HG03280 (cell line): Measurements from ENCODE around the gene CCDC18.
"Not testable (repeated sequence)": the region's sequence is repeated elsewhere in the genome, so short reads cannot be mapped to it uniquely, and the experiment has no call there.

Experiments
- ATAC-seq: cut with Tn5 transposase; IDR thresholded peaks from one replicate; pipeline ENCODE4 v1.9.1; 2021; ENCODE audit warnings: mild to moderate bottlenecking, moderate library complexity; ENCODE audit not compliant: unreplicated experiment

The CCDC18 gene, protein sequence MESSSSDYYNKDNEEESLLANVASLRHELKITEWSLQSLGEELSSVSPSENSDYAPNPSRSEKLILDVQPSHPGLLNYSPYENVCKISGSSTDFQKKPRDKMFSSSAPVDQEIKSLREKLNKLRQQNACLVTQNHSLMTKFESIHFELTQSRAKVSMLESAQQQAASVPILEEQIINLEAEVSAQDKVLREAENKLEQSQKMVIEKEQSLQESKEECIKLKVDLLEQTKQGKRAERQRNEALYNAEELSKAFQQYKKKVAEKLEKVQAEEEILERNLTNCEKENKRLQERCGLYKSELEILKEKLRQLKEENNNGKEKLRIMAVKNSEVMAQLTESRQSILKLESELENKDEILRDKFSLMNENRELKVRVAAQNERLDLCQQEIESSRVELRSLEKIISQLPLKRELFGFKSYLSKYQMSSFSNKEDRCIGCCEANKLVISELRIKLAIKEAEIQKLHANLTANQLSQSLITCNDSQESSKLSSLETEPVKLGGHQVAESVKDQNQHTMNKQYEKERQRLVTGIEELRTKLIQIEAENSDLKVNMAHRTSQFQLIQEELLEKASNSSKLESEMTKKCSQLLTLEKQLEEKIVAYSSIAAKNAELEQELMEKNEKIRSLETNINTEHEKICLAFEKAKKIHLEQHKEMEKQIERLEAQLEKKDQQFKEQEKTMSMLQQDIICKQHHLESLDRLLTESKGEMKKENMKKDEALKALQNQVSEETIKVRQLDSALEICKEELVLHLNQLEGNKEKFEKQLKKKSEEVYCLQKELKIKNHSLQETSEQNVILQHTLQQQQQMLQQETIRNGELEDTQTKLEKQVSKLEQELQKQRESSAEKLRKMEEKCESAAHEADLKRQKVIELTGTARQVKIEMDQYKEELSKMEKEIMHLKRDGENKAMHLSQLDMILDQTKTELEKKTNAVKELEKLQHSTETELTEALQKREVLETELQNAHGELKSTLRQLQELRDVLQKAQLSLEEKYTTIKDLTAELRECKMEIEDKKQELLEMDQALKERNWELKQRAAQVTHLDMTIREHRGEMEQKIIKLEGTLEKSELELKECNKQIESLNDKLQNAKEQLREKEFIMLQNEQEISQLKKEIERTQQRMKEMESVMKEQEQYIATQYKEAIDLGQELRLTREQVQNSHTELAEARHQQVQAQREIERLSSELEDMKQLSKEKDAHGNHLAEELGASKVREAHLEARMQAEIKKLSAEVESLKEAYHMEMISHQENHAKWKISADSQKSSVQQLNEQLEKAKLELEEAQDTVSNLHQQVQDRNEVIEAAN (N-terminal part only)

DNA sequence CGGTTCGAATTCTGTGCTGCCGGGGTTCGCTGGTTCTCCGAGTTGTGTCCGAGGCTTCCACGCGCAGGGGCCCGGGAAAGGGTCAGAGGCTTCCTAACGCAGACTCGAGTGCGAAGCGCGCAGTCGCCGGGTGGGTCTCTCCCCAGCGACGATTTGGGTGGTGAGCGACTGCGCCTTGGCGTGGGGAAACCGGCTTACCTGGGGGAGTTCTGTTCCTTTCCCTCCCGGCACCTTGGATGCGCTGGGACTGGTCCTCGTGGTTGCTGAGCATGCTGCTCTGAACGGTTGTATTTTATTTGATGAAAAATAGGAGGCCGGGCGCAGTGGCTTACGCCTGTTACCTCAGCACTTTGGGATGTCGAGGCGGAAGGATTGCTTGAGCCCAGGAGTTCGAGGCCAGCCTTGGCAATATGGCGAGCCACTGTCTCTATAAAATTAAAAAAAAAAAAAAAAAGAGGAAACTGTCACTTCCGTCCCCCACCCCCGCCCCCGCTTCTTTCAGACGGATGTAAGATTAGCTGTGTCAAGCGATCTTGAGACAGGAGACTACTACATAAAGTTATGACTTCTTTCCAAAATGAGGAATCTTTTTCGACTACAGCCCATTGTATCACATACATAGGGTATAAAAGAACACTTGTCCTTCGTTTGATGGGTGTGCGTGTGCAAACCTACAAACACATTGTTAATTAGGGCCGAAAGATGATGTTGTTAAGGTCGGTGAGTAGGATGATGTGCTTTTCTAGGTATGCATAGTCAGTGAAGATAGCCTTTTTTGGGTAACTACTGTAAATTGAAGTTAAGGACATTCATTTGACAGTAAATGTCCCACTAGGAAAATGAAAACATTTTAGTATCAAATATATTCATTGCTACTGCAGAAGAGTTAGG, at the start of gene CCDC18:
TSS of gene CCDC18 (plus strand) at position 2 of the 891 bp plus-strand sequence. CDS start 2,638 bp downstream, outside the sequence.
- peak; percentile 6 for ATAC-seq

DNA sequence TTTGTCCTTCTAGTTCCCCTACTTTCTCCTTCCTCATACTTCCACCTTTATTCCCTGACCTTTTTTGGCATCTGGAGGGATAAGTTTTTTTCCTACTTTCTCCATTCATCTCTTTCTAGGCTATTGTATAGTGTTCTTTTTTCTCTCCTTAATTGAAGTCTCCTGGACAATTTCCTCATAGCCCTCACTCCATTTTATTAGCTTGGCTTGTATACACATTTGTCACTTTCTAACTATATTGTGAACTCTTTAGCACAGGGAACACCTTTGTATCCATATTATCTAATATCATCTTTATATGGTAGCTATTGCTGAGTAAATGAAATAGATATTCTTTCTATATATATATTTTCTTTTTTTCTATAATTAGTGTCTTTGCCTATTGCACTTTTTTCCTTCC, 47.9 kb upstream of the CCDC18 start:
- ATAC-seq = no peak

DNA sequence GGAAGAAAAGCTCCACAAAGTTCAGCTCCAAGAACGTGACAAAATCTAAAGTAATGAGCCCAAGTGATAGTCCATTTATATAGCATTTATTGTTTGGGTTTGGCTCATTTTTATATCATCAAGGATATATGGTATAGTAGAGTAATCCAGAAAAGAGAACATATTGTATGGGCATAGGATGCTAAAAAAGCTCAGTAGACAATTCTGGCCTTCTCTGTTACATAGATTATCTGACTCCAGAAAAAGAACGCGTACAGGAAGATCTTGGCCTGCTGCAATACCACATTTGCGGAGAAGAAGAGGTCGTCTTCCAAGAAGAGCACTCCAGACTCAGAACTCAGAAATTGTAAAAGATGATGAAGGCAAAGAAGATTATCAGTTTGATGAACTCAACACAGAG, 44.1 kb upstream of the CCDC18 start:
- no peak for ATAC-seq

DNA sequence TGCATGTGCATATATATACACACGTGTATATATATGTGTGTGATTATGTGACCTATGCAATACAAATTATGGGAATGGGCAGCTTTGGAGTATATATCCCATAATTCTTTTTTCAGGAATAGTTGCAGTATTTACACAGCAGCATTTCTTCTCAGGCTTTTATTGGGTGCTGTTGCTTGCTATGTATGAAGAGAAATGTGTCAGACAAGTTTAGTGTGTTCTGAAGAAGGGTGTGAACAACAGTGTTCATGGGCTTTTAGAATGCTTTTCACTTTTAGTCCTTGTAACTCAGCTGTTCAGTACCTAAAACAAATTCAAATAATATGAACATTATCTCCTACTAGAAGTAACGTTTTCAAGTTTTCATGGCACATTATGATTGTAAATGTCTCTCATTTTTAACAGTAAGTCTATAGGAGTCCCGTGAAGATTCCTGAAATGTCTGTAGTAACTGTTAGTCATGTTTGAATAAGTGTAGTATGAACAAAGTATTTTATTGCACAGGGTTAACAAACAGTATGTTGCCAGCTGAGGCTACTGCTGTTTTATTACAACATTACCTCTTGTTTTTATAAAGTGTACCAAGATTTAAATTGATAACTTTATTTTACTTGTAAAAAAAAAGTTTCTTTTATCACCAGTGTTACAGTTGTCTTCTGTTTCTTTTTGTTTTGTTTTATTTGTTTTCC, 42.8 kb upstream of the CCDC18 start:
- no peak for ATAC-seq

DNA sequence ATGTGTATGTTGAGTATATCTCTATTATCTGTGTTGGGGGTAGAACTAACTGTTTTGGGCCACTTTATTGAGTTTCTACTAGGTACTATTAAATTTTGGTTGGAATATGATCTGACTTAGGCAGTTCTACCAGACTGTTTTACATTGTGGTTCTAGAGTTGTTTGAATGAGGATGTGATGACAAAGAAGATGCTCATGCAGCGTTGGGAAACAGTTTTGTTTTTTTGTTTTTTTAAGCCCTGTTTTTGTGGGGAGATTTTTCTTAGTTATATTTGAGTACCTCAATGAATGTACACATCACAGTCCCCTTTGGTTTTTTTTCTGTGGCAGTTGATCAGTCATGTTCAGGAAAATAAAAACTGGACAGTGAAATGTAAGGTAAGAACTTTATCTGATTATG, 40.4 kb upstream of the CCDC18 start:
- ATAC-seq = no peak

DNA sequence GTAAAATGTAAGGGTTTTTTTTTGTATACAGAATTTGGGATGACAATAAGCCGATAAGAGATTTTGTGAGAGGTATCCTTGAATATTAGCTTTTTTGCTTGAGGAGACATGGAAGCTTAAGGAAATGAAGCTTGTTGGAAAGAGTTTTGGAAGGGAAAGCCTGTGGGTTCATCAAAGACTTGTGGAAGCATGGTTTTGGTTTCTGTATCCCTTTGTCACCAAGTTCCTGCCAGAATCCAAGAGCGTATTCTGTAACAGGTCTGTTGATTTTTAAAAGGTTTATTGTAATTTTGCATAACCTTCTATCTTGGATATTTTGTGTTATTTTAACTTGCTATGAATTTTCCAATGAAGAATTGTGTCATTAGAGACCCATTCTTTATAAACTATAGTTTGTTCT, 38.4 kb upstream of the CCDC18 start:
- ATAC-seq = no peak

DNA sequence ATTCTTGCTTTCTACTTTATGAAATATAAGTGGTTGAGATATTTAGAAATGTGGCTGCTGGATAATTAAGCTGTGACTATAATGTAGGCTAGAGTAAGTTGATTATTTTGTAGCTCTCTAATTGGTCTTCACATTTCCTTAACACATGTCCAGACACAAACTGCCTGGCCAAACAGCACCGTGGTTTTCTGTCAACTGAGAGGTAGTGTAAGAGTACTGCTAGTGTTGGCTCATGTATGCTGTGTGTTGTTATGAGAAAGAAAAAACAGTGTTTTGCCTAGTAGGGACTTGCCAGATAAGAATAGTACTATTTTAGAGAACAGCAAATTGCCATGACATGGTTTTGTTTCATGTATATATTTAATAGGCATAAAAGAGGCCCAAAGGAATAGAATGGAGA, 37.4 kb upstream of the CCDC18 start:
- ATAC-seq = no peak

DNA sequence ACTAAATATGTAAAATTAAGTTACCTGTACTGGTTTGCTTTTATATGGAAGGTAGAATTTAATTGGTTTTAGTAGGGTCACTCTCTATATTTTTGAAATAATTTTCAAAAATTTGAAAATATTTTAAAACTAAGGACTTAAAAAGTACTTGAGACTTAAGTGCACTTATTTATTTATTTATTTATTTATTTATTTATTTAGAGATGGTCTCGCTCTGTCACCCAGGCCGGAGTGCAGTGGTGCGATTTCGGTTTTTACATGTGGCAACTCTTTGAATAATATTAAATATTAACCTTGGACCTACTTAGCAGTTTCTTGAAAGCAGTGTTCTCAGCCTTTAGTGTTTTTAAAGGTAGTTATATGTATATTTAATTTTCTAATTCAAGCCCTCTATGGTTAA, 36.8 kb upstream of the CCDC18 start:
- ATAC-seq = no peak

DNA sequence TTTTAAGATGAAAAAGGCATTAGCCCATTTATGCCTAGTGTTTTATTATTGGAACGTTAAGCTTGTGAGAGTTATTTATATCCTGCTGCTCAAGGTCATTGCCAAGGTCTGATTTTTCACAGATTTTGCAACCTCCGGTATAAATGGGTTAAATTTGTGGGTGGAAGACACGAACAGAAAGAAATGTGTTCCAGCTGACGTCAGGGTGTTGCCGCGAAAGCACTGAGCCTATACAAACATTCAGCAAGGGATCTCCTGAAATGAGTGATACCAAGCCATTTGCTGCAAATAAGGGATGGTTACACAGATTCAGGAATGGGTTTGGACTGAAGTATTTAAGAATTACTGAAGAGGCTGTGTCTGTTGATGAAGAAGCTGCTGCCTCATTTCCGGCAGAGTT, 32.5 kb upstream of the CCDC18 start:
- no peak for ATAC-seq

DNA sequence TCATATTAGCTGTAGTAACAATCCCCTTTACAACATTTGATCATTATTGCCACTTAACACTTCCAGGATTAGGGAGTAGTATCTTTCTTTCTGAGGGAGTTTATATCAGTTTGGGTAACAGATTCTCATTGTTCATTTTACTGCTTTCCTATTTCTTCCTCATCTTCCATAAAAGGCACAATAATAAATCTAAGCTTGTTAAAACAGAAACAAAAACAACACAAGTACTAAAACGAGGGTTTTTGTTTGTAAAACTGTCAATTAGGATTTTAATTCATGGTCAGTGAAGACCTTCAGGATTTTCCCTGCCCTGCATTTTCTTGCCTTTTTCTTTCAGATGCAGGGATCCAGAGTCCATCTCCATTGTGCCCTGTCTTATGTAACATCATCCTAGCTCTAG, 29.8 kb upstream of the CCDC18 start:
- ATAC-seq = no peak

DNA sequence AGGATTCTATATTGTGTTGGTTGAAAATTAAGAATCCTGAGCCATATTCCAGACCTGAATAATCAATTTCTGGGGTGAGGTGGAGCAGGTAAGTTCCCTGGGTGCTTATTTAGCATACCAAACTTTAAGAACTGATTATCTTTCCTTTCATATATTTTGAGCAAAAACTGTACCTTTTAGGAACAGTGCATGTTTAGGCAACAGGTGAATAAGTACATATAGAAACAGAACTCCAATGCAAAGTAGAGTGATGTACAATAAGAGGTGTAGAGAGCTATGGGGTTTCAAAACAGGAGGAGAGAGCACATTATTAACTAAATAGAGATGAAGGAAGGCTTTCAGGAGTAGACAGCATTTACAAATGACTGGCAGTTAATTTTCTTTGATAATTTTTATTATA, 29.1 kb upstream of the CCDC18 start:
- ATAC-seq = no peak

DNA sequence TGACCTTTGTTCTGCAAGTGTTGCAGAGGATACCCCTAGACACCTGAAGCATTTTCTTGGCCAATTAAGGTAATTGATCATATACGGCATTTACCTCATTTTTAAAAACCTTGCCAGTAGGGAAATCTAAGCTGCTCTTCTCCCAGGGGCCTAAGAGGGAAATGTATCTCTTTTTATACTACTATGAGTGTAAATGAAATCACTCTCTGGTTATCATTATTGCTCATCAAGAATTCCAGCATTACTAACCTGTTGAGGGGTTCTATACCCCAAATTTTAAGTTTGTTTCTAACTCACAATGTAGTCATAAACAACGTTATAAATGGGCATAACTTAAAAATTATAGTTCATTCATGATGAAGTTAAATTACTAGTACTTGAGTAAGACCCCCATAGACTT, 27.7 kb upstream of the CCDC18 start:
- no peak for ATAC-seq

DNA sequence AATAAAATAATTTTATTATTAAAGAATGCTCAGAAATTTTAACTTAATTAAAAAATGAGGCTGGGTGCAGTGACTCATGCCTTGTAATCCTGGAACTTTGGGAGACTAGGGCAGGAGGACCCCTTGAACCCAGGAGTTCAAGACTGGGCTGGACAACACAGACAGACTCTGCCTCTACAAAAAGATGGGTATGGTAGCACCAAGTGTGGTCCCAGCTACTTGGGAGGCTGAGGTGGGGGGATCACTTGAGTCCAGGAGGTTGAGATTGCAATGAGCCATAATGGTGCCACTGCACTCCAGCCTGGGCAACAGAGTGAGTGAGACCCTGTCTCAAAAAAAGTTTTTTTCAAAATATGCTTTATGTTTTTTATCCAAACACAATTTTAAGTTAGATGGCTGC, 25.6 kb upstream of the CCDC18 start:
- ATAC-seq = no peak

DNA sequence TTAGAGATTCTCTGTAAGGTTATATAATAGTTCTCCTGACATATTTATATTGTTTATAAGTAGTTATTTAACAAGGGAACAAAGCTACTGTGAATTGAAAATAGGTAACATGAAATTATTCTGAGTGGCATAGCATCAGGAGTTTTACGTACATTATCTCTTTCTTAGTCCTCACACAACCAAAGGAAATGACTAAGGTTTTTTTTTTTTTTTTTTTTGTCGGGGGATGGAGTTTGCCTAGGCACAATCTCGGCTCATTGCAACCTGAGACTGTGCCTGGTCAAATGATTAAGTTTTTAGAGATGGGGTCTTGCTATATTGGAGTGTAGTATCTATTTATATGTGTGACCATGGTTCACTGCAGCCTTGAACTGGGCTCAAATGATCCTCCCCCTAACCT, 25.2 kb upstream of the CCDC18 start:
- ATAC-seq = no peak

DNA sequence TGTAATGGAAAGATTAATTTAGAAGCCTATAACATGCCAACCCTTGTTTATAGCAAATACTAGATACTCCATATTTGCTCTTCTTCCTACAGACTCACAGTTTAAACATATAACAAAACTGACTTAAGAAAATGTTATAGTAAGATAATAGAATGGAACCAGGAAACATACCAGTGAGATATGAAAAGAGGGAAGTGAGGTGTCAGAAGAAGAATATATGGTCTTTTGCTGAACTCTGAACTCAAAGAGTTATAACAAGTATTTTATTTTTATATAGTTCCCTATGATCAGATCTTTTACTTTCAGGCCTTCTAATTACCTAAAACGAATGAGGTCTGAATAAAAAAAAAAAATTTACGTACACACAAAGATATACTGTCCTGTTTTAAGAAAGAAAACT, 21.2 kb upstream of the CCDC18 start:
- ATAC-seq = no peak

DNA sequence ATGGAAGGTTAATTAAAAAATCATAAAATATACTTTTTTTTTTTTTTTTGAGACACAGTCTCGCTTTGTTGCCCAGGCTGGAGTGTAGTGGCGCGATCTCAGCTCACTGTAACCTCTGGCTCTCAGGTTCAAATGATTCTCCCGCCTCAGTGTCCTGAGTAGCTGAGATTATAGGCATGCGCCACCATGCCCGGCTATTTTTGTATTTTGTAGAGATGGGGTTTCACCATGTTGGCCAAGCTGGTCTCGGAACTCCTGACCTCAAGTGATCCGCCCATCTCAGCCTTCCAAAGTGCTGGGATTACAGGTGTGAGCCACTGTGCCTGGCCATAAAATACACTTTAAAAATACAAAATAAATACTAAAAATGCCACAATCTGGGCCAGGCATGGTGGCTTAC, 17.2 kb upstream of the CCDC18 start:
- ATAC-seq = not testable (repeated sequence)

DNA sequence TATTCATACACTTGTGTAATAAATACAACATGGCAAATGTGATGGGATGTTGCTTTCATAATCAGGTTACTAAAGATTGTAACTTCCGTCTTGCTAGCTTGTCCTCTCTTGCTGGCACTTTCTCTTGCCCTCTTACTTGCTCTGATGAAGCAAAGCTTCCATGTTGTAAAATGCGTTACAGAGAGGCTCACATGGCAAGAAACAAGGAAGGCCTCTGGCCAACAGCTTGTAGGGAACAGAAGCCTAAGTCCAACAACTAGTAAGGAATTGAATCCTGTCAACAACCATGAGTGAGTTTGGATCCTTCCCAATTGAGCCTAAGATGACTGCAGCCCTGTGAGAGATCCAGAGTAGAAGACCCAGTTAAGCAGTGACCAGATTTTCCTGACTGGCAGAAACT, 15.7 kb upstream of the CCDC18 start:
- no peak for ATAC-seq

DNA sequence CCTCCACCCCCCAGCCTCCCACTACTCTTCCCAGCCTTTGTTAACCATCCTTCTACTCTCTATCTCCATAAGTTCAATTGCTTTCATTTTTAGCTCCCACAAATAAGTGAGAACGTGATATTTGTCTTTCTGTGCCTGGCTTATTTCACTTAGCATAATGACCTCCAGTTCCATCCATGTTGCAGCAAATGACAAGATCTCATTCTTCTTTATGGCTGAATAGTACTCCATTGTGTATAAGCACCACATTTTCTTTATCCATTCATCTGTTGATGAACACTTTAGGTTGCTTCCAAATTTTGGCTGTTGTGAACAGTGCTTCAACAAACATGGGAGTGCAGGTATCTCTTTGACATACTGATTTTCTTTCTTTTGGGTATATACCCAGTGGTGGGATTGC, 14.6 kb upstream of the CCDC18 start:
- ATAC-seq = not testable (repeated sequence)

DNA sequence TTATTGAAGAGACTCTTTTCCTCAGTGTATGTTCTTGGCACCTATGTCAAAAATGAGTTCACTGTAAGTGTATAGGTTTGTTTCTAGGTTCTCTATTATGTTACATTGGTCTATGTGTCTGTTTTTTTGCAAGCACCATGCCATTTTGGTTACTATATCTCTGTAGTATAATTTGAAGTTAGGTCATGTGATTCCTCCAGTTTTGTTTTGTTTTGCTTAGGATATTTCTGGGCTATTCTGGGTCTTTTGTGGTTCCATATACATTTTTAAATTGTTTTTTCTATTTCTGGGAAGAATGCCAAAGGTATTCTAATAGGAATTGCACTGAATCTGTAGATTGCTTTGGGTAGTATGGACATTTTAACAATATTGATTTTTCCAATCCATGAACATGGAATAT, 13.5 kb upstream of the CCDC18 start:
- no peak for ATAC-seq
